Thoracic aorta (tissue), 2 donors: Measurements from ENCODE around the gene SMIM35. TPM values are rescaled to one million over a fixed set of nuclear protein-coding genes. Genes with fewer than 3 reads are reported as not detected.

ENCODE experiments used
- ATAC-seq: fragments of 150-250 bp; one replicate; pipeline ENCODE4 v1.8.0; 2017; ENCODE audit warnings: low read depth; ENCODE audit not compliant: insufficient number of reproducible peaks, low FRiP score
- DNase-seq: peaks from one replicate; pipeline ENCODE4 v3.0.0-alpha.2; 2020; ENCODE audit warnings: low spot score
- H3K27ac ChIP-seq, 2 donors: fragments of 200-600 bp; sonication (generic); 1 replicate in 1 of 2; 2 replicates in 1 of 2; pipeline ENCODE4 v1.5.1; 2016; ENCODE audit warnings: mild to moderate bottlenecking in 2 of 2, moderate library complexity in 2 of 2
- H3K27me3 ChIP-seq: fragments of 200-600 bp; sonication (generic); replicated peaks from 2 replicates; pipeline ENCODE4 v1.6.0; 2016; ENCODE audit warnings: mild to moderate bottlenecking; ENCODE audit not compliant: insufficient read depth
- H3K36me3 ChIP-seq: fragments of 200-600 bp; sonication (generic); one replicate; pipeline ENCODE4 v1.5.1; 2016
- H3K4me1 ChIP-seq, 2 donors: fragments of 200-600 bp; sonication (generic); 1 replicate in 1 of 2; 2 replicates in 1 of 2; pipeline versions ENCODE4 v1.5.1 to v1.6.0; 2016; ENCODE audit warnings: low read depth in 2 of 2, mild to moderate bottlenecking in 1 of 2; ENCODE audit not compliant: control insufficient read depth in 1 of 2
- H3K4me3 ChIP-seq: fragments of 200-600 bp; sonication (generic); 2 replicates; pipeline ENCODE4 v1.5.1; 2016; ENCODE audit warnings: mild to moderate bottlenecking
- H3K9me3 ChIP-seq: fragments of 200-600 bp; sonication (generic); 2 replicates; pipeline ENCODE4 v1.5.1; 2016
- CTCF ChIP-seq: fragments of 200-600 bp; sonication (generic); IDR thresholded peaks from one replicate; pipeline ENCODE4 v1.5.1; 2019; ENCODE audit warnings: antibody characterized with exemption
- total RNA-seq, 2 donors: library from RNA; depleted of rRNA; stranded (reverse); fragments of >200 nt; gene quantifications; one replicate each; pipeline versions ENCODE4 v1.1.0 to v1.2.3, GENCODE V29; 2016

The SMIM35 gene
- total RNA-seq, 2 donors from 2014 or later: not detected

- ATAC-seq (no peak), DNase-seq (no peak)
- Histone ChIP-seq H3K27ac (no peak overlapping the region), H3K9me3 (no peaks in the 10 kb centered on the region), H3K4me3 (no peak overlapping the region), H3K36me3 (no peaks in the 10 kb centered on the region), H3K27me3 (no peaks in the 10 kb centered on the region), H3K4me1 (no peaks in the 10 kb centered on the region)
- TF ChIP-seq CTCF: no peak
Measured at GRCh38 chr11:117959438-117960149, 127.2 kb downstream of the SMIM35 start.

DNA sequence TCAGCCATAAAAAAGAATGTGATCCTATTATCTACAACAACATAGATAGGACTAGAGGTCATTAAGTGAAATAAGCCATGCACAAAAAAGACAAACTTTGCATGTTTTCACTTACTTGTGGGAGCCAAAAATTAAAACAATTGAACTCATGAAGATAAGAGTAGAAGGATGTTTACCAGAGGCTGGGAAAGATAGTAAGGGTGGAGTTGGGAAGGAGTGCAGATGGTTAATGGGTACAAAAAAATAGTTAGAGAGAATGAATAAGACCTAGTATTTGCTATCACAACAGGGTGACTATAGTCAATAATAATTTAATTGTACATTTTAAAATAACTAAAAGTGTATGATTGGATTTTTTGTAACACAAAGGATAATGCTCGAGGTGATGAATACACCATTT, 127.8 kb downstream of the SMIM35 start:
- Histone ChIP-seq H3K9me3 (no peaks in the 10 kb centered on the region), H3K4me3 (no peak overlapping the region), H3K27ac (no peak overlapping the region), H3K4me1 (no peaks in the 10 kb centered on the region), H3K36me3 (no peaks in the 10 kb centered on the region), H3K27me3 (no peaks in the 10 kb centered on the region)
- no peak for TF ChIP-seq CTCF
- ATAC-seq (no peak), DNase-seq (no peak)

Other genes starting within 250 kb of the SMIM35 start
- 10 to 100 TPM; 17.5 to 17.8 TPM for gene FXYD6, start 210.3 kb downstream of the SMIM35 start, total RNA-seq
- 1 to 10 TPM in 1 of 2 donors, not detected in 1; 1.1 TPM for gene TMPRSS13, start 157.6 kb downstream of the SMIM35 start, total RNA-seq
- 10 to 100 TPM; 36.4 to 72.6 TPM for gene IL10RA, start 100.6 kb downstream of the SMIM35 start, total RNA-seq
- gene TMPRSS4, start 9.9 kb downstream of the SMIM35 start, total RNA-seq: 1 to 10 TPM in 1 of 2 donors, not detected in 1; 2.2 TPM
- gene SCN4B, start 65.9 kb upstream of the SMIM35 start, total RNA-seq: 1 to 10 TPM; 2.0 to 2.4 TPM
- under 1 TPM in 1 of 2 donors, not detected in 1; 0.07 TPM for gene SCN2B, start 89.7 kb upstream of the SMIM35 start, total RNA-seq
- 1 to 10 TPM; 3.7 to 7.6 TPM for gene JAML, start 138.0 kb upstream of the SMIM35 start, total RNA-seq
- 1 to 10 TPM in 1 of 2 donors, under 1 TPM in 1; 0.41 to 3.2 TPM for gene MPZL3, start 165.4 kb upstream of the SMIM35 start, total RNA-seq
- gene MPZL2, start 177.3 kb upstream of the SMIM35 start, total RNA-seq: 10 to 100 TPM; 18.3 to 58.1 TPM
- gene CD3E, start 217.8 kb upstream of the SMIM35 start, total RNA-seq: 1 to 10 TPM; 1.1 to 1.3 TPM